Hepatocyte (in vitro differentiated cells): ENCODE data around the gene PRR29.

ENCODE experiments used
- EZH2 ChIP-seq: fragments of 200-600 bp; sonication (generic); IDR thresholded peaks from 2 replicates; pipeline ENCODE4 v1.6.1; 2016; ENCODE audit warnings: antibody characterized with exemption, mild to moderate bottlenecking, borderline replicate concordance
- EZH2phosphoT487 ChIP-seq: fragments of 200-600 bp; sonication (generic); IDR thresholded peaks from one replicate; pipeline ENCODE4 v1.6.1; 2018; ENCODE audit warnings: antibody characterized with exemption, mild to moderate bottlenecking, low read depth, moderate library complexity; ENCODE audit not compliant: unreplicated experiment, severe bottlenecking
- TF ChIP-seq, protein P1 (sequence below): fragments of 200-600 bp; sonication (generic); IDR thresholded peaks from 2 replicates; pipeline ENCODE4 v1.5.1; 2016; ENCODE audit warnings: antibody characterized with exemption, mild to moderate bottlenecking; ENCODE audit not compliant: poor library complexity

DNA sequence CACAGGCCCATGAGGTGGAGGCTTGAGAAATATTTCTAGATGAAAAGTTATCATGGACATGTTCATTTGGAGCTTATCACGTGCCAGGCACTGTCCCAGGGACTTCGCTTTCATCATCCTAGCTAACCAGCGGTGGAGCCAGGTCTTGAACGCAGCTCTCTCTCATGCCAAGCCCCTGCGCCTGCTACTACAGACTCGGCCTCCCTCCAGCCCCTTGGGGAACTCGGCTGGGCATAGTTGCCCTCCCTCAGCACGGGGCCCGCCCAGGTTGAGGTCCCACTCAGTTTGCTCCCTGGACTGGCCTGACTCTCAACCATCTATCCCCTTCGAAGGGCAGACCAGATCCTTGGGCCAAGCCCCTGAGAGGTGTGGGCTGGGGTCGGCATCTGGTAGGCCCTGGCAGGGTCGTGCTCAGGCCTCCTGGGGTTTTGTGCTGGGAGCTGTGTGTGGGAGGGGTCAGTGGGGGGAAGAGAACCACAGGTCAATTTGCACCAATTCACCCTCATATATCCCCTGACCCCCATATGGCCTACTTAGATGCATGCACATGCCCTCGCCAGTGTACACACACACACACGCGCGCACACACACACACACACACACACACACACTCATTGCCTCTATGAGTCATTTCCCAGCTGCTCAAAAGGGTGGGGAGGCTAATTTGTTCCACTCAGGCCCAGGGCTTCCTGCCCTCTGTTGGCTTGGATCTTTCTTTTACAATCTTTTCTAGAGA lies 13.3 kb upstream of the PRR29 start:
- no peak for TF ChIP-seq EZH2phosphoT487
- TF ChIP-seq, protein P1, sequence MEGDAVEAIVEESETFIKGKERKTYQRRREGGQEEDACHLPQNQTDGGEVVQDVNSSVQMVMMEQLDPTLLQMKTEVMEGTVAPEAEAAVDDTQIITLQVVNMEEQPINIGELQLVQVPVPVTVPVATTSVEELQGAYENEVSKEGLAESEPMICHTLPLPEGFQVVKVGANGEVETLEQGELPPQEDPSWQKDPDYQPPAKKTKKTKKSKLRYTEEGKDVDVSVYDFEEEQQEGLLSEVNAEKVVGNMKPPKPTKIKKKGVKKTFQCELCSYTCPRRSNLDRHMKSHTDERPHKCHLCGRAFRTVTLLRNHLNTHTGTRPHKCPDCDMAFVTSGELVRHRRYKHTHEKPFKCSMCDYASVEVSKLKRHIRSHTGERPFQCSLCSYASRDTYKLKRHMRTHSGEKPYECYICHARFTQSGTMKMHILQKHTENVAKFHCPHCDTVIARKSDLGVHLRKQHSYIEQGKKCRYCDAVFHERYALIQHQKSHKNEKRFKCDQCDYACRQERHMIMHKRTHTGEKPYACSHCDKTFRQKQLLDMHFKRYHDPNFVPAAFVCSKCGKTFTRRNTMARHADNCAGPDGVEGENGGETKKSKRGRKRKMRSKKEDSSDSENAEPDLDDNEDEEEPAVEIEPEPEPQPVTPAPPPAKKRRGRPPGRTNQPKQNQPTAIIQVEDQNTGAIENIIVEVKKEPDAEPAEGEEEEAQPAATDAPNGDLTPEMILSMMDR = no peak
- no peak for TF ChIP-seq EZH2
